Mucosa of stomach (tissue), 1 donor: ENCODE data around the gene EXOC4.

Source experiments
- H3K27me3 ChIP-seq: one replicate; pipeline ENCODE4 v1.7.0; 2013; ENCODE audit warnings: mild to moderate bottlenecking, low read length; ENCODE audit not compliant: control insufficient read depth, insufficient read depth
- H3K36me3 ChIP-seq: one replicate; pipeline ENCODE4 v1.7.0; 2013; ENCODE audit warnings: low read length; ENCODE audit not compliant: control insufficient read depth, insufficient read depth
- H3K4me1 ChIP-seq: one replicate; pipeline ENCODE4 v1.7.0; 2013; ENCODE audit warnings: mild to moderate bottlenecking, low read length; ENCODE audit not compliant: control insufficient read depth, insufficient read depth
- H3K4me3 ChIP-seq: one replicate; pipeline ENCODE4 v1.7.0; 2013; ENCODE audit warnings: low read length
- H3K9ac ChIP-seq: one replicate; pipeline ENCODE4 v1.7.0; 2013; ENCODE audit warnings: mild to moderate bottlenecking, low read length, moderate library complexity
- H3K9me3 ChIP-seq: one replicate; pipeline ENCODE4 v1.7.0; 2013; ENCODE audit warnings: mild to moderate bottlenecking, low read length, moderate library complexity; ENCODE audit not compliant: control insufficient read depth
- donor health status: Pancreatic carcinoma.

EXOC4 gene

GRCh38 chr7:133652547-133652946 lies 399.7 kb downstream of the EXOC4 start:
- Histone ChIP-seq H3K4me3 (no peak overlapping the region), H3K9ac (no peak overlapping the region), H3K36me3 (no peaks in the 10 kb centered on the region), H3K9me3 (no peaks in the 10 kb centered on the region), H3K27me3 (no peaks in the 10 kb centered on the region), H3K4me1 (no peaks in the 10 kb centered on the region)

DNA sequence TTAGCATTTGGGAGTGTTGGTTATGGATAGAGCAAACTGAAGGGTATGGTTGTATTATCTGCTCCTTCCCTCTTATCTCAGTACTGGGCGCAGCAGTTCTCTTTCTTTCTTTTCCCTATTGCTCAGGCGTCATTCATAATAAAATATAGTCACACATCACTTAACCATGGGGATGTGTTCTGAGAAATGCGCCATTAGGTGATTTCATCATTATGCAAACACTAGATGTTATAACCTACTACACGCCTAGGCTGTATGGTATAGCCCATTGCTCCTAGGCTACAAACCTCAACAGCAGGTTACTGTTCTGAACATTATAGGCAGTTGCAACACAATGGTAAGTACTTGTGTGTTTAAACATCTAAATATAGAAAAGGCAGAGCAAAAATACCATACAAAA lies 401.7 kb downstream of the EXOC4 start:
- Histone ChIP-seq H3K4me1 (no peaks in the 10 kb centered on the region), H3K9me3 (no peaks in the 10 kb centered on the region), H3K9ac (no peak overlapping the region), H3K36me3 (no peaks in the 10 kb centered on the region), H3K27me3 (no peaks in the 10 kb centered on the region), H3K4me3 (no peak overlapping the region)

- Histone ChIP-seq H3K27me3 (no peaks in the 10 kb centered on the region), H3K4me3 (no peak overlapping the region), H3K4me1 (no peaks in the 10 kb centered on the region), H3K36me3 (no peaks in the 10 kb centered on the region), H3K9ac (no peak overlapping the region), H3K9me3 (no peaks in the 10 kb centered on the region)
Observed at GRCh38 chr7:133662276-133662675, 409.4 kb downstream of the EXOC4 start.

DNA sequence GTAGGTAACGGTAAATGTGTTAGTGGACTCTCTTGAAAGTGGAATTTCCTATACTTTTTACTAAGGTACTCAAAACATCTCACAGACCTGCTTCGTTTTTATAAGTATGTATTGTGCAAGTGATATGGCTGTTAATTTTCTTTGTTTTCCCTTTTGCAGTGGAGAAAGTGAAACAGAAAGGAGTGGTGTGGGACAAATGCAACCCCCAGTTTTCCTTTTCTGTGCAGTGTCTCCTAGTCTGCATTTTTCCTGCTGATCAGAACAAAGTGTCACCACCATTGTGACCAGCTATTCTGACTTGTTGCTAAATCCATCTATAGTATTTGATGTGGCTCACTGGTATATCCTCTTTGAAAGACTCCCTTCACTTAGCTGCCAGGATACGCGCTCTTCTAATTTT lies 410.0 kb downstream of the EXOC4 start:
- H3K9ac ChIP-seq = no peak overlapping the region
- no peaks in the 10 kb centered on the region for H3K27me3 ChIP-seq
- no peaks in the 10 kb centered on the region for H3K36me3 ChIP-seq
- H3K4me3 ChIP-seq = no peak overlapping the region
- no peaks in the 10 kb centered on the region for H3K9me3 ChIP-seq
- no peaks in the 10 kb centered on the region for H3K4me1 ChIP-seq

- H3K4me3 ChIP-seq = no peak overlapping the region
- no peaks in the 10 kb centered on the region for H3K4me1 ChIP-seq
- H3K36me3 ChIP-seq = no peaks in the 10 kb centered on the region
- H3K9me3 ChIP-seq = no peaks in the 10 kb centered on the region
- no peak overlapping the region for H3K9ac ChIP-seq
- no peaks in the 10 kb centered on the region for H3K27me3 ChIP-seq
Observed at GRCh38 chr7:133664528-133664927, 411.6 kb downstream of the EXOC4 start.

DNA sequence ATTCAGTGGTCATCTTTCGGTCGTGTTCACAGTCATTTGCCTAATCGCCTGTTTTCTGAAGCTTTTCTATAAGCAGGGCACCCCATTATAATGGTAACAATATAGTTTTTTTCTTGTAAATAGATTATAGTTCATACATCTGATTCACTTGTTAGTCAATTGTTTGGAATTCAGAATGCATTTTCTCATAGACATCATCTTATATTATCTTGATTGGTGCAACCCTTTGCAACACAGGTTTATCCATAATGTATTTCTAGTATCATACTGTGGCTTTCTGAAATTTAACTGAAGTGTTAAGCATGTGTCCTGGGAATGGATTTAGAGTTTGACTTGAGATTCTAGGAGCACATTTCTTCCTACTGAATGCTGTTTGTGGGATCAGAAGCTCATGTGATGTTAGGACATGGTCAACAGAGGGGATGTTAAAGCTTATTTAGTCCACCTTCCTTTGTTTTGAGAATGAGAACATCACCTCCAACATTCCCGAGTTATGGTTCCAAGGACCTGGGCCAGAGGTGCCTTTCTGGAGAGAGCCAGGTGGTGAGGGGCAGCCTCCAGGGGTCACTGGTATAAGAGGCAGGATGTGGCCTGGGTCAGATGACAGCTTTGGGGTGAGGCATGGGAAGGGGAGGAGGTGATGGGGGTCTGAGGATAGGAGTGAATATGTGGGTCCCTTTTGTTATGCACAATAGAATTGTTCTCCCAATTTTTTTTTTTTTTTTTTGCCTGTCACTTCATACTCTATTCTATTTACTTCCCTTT lies 415.6 kb downstream of the EXOC4 start:
- no peaks in the 10 kb centered on the region for H3K9me3 ChIP-seq
- H3K4me1 ChIP-seq = no peaks in the 10 kb centered on the region
- no peaks in the 10 kb centered on the region for H3K27me3 ChIP-seq
- H3K36me3 ChIP-seq = no peaks in the 10 kb centered on the region
- no peak overlapping the region for H3K4me3 ChIP-seq
- no peak overlapping the region for H3K9ac ChIP-seq

- no peaks in the 10 kb centered on the region for H3K9me3 ChIP-seq
- no peaks in the 10 kb centered on the region for H3K4me1 ChIP-seq
- no peak overlapping the region for H3K9ac ChIP-seq
- no peaks in the 10 kb centered on the region for H3K27me3 ChIP-seq
- no peak overlapping the region for H3K4me3 ChIP-seq
- no peaks in the 10 kb centered on the region for H3K36me3 ChIP-seq
Observed at GRCh38 chr7:133669061-133669455, 416.2 kb downstream of the EXOC4 start.

- Histone ChIP-seq H3K4me3 (no peak overlapping the region), H3K4me1 (no peaks in the 10 kb centered on the region), H3K9ac (no peak overlapping the region)
Observed at GRCh38 chr7:133670250-133670649, 417.4 kb downstream of the EXOC4 start.

GRCh38 chr7:133672866-133673265 lies 420.0 kb downstream of the EXOC4 start:
- Histone ChIP-seq H3K4me3 (no peak overlapping the region), H3K36me3 (no peaks in the 10 kb centered on the region), H3K27me3 (no peaks in the 10 kb centered on the region), H3K4me1 (no peaks in the 10 kb centered on the region), H3K9me3 (no peaks in the 10 kb centered on the region), H3K9ac (no peak overlapping the region)

More at GRCh38 chr7:133670250-133670649, 417.4 kb downstream of the EXOC4 start:
- no peaks in the 10 kb centered on the region for H3K9me3 ChIP-seq
- H3K27me3 ChIP-seq = no peaks in the 10 kb centered on the region
- no peaks in the 10 kb centered on the region for H3K36me3 ChIP-seq

DNA sequence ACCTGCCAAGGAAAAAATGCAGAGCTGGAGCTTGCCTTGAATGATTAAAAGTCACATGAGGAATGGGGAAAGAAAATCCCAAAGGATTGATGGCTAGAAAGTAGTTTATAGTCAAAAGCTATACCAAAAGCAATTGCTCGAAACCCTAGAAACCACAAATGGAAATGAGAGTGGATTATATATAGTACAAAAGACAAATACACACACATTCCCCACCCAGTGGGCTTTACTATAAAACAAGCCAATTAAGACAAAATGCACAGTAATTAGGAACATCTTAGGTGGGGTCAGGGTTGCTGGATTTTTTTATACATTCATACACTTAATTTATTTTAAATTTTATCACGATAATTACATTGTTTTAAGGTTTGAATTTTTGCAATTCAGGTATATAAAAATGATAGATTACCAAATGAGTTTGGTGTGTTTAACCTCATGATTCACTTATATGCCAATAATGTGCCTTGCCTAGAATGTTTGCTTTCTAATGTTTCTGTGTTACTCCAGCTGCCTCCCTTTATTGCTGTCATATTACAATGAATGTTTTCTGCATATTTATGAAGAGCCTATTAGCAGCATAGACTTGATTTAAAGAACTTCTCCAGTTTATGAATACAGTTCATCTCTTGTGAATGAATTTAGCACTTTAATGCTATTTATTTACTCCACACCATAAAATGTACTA lies 421.3 kb downstream of the EXOC4 start:
- H3K9me3 ChIP-seq = no peaks in the 10 kb centered on the region
- no peak overlapping the region for H3K4me3 ChIP-seq
- no peak overlapping the region for H3K9ac ChIP-seq
- H3K4me1 ChIP-seq = no peaks in the 10 kb centered on the region
- no peaks in the 10 kb centered on the region for H3K36me3 ChIP-seq
- no peaks in the 10 kb centered on the region for H3K27me3 ChIP-seq

DNA sequence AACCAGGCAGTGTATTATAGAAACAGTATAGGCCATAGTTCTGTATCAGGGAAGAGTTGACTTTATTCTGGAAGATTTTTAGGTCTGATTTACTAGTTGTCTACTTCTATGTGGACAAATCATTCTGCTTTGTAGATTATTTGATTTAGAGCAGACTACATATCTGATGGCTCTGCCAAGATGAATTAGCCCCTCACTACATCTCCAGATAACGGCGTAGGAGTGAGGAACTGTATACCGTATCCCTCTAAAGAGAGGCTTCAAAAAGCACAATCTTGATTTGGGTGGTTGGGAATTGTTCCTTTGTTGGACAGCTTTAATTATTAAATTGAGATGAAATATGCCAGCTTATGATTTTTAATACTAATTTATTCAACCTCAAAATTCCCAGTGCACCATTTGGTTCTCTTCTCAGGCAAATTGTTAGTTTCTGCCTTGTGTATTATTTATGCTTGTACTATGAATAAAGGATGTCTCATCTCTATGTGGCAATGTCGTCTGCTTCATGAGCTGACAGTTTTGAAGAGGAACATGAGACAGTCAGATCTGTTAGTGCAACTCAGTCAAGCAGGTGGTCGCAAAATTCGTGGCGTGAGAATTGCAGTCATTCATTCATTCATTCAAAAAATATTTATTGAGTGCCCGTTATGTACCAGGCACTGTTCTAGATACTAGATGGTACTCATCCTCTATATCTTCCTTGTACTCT lies 422.8 kb downstream of the EXOC4 start:
- Histone ChIP-seq H3K9me3 (no peaks in the 10 kb centered on the region), H3K4me3 (no peak overlapping the region), H3K9ac (no peak overlapping the region), H3K4me1 (no peaks in the 10 kb centered on the region), H3K27me3 (no peaks in the 10 kb centered on the region), H3K36me3 (no peaks in the 10 kb centered on the region)

DNA sequence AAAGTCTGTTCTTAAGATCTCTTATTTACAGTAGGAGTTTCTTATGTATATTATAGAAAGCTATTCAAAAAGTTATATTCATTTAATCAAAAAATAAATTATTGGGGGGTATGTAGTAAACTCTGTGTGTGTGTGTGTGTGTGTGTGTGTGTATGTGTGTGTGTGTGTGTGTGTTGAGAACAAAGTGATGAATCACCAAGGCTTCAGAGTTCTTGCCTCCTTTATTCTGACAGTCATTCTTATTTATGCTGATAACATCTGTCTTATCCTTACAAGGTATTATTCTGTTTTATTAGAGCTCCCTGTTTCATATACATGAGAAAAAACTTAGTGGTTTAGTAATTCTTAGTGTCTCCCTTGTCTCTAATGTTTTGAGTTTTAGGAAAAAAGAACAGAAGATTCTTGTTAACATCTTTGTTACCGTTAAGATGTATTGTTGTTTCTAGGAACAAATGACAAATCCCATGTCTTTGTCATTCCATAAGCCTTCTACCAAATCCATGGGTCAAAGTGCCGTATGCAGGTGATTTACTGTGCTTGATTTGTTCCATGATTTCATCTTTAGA lies 424.0 kb downstream of the EXOC4 start:
- no peaks in the 10 kb centered on the region for H3K4me1 ChIP-seq

More for the DNA sequence above, 424.0 kb downstream of the EXOC4 start:
- no peak overlapping the region for H3K9ac ChIP-seq
- no peak overlapping the region for H3K4me3 ChIP-seq
- no peaks in the 10 kb centered on the region for H3K9me3 ChIP-seq
- H3K27me3 ChIP-seq = no peaks in the 10 kb centered on the region
- no peaks in the 10 kb centered on the region for H3K36me3 ChIP-seq
